CD4-positive, alpha-beta T cell treated with Interleukin-4 for 4 hours (primary cell): Measurements from ENCODE around the gene IDI2.

ENCODE experiments used
- DNase-seq: peaks from one replicate; pipeline ENCODE4 v3.0.0-alpha.2; 2020

IDI2 gene

GRCh38 chr10:976316-976715, 49.3 kb downstream of the IDI2 start:
- DNase-seq: no peak

- no peak for DNase-seq
Observed at GRCh38 chr10:974785-975074, 50.9 kb downstream of the IDI2 start.

- no peak for DNase-seq
Observed at GRCh38 chr10:974038-974784, 51.4 kb downstream of the IDI2 start.

- no peak for DNase-seq
Observed at GRCh38 chr10:972763-973162, 52.9 kb downstream of the IDI2 start.

- no peak for DNase-seq
Observed at GRCh38 chr10:971613-972012, 54.0 kb downstream of the IDI2 start.

GRCh38 chr10:971150-971542, 54.5 kb downstream of the IDI2 start:
- no peak for DNase-seq

GRCh38 chr10:970311-971149, 55.1 kb downstream of the IDI2 start:
- DNase-seq: no peak

- DNase-seq: no peak
Observed at GRCh38 chr10:969473-970150, 56.0 kb downstream of the IDI2 start.
